Activated T-helper 1 cell treated with anti-CD3 and anti-CD28 coated beads, Interleukin-12 subunit alpha, Interleukin-12 subunit beta, Interleukin-2, Interleukin-4 antibody, amounts not matched to agents 30 ng/mL and 10 ng/mL and 1 ng/mL, durations not matched to agents 14 hours and 24 hours and 36 hours (primary cell): Measurements from ENCODE around the gene ATCAY. TPM values are rescaled to one million over a fixed set of nuclear protein-coding genes. Genes with fewer than 3 reads are reported as not detected.

Experiments
- DNase-seq: peaks from one replicate; pipeline ENCODE4 v3.0.0; 2021; ENCODE audit warnings: low spot score
- H3K27ac Mint-ChIP-seq: one replicate; pipeline ENCODE4 v1.8.0; 2021; ENCODE audit warnings: mild to moderate bottlenecking, mixed read lengths
- H3K27me3 Mint-ChIP-seq: one replicate; pipeline ENCODE4 v1.8.0; 2022; ENCODE audit warnings: mild to moderate bottlenecking, moderate library complexity, mixed read lengths; ENCODE audit not compliant: insufficient read depth
- H3K36me3 Mint-ChIP-seq: one replicate; pipeline ENCODE4 v1.8.0; 2021; ENCODE audit warnings: low read depth, mixed read lengths
- H3K4me1 Mint-ChIP-seq: one replicate; pipeline ENCODE4 v1.8.0; 2021; ENCODE audit warnings: low read depth, mixed read lengths
- H3K4me3 Mint-ChIP-seq: one replicate; pipeline ENCODE4 v1.8.0; 2021; ENCODE audit warnings: mild to moderate bottlenecking, moderate library complexity, mixed read lengths
- H3K9me3 Mint-ChIP-seq: one replicate; pipeline ENCODE4 v1.8.0; 2021; ENCODE audit warnings: mixed read lengths
- intact Hi-C: fragments of 100-400 bp; cut with micrococcal nuclease; formaldehyde crosslinking; loops from one replicate; pipeline ENCODE4 v1.15.1; 2024
- total RNA-seq: library from RNA; stranded (reverse); gene quantifications from 2 replicates; pipeline ENCODE4 v1.2.3, GENCODE V29; 2022

The ATCAY gene
- total RNA-seq, result not detected in 2 replicates

- Mint-ChIP-seq H3K27ac (no peak within 1 kb of the TSS), H3K36me3 (no peaks in the 10 kb centered on the region), H3K27me3 (peaks cover 22% of the 10 kb centered on the region), H3K4me3 (no peak within 1 kb of the TSS), H3K4me1 (no peaks in the 10 kb centered on the region), H3K9me3 (no peaks in the 10 kb centered on the region)
- DNase-seq, result no peak
- intact Hi-C loops, result no loop called here
Measured at GRCh38 chr19:3880471-3881271, at the start of gene ATCAY. Gene ATCAY, plus strand, starts transcription at chr19:3880685. Its CDS starts 5,083 bp downstream, at chr19:3885768.

GRCh38 chr19:3831601-3832000, 48.9 kb upstream of the ATCAY start:
- intact Hi-C loops, result no loop called here

GRCh38 chr19:3832001-3832400, 48.5 kb upstream of the ATCAY start:
- Mint-ChIP-seq H3K9me3 (peaks cover 5% of the 10 kb centered on the region), H3K36me3 (no peaks in the 10 kb centered on the region), H3K4me3 (no peak overlapping the region), H3K27ac (no peak overlapping the region), H3K27me3 (no peaks in the 10 kb centered on the region), H3K4me1 (no peaks in the 10 kb centered on the region)
- intact Hi-C loops, result no loop called here
- DNase-seq, result no peak

More at GRCh38 chr19:3831601-3832000, 48.9 kb upstream of the ATCAY start:
- H3K27me3 Mint-ChIP-seq, result no peaks in the 10 kb centered on the region
- H3K4me3 Mint-ChIP-seq, result no peak overlapping the region
- H3K9me3 Mint-ChIP-seq, result peaks cover under 1% of the 10 kb centered on the region
- no peak overlapping the region for H3K27ac Mint-ChIP-seq
- H3K36me3 Mint-ChIP-seq, result no peaks in the 10 kb centered on the region
- H3K4me1 Mint-ChIP-seq, result no peaks in the 10 kb centered on the region
- DNase-seq, result no peak

- Mint-ChIP-seq H3K4me1 (no peaks in the 10 kb centered on the region), H3K27me3 (no peaks in the 10 kb centered on the region)
- no peak for DNase-seq
Measured at GRCh38 chr19:3833578-3834348, 46.7 kb upstream of the ATCAY start.

GRCh38 chr19:3834349-3835054, 46.0 kb upstream of the ATCAY start:
- Mint-ChIP-seq H3K27me3 (no peaks in the 10 kb centered on the region), H3K4me3 (no peak overlapping the region), H3K27ac (no peak overlapping the region), H3K36me3 (no peaks in the 10 kb centered on the region), H3K9me3 (peaks cover 25% of the 10 kb centered on the region), H3K4me1 (no peaks in the 10 kb centered on the region)
- DNase-seq, result no peak
- intact Hi-C loops, result no loop called here

More at GRCh38 chr19:3833578-3834348, 46.7 kb upstream of the ATCAY start:
- Mint-ChIP-seq H3K9me3 (peaks cover 21% of the 10 kb centered on the region), H3K36me3 (no peaks in the 10 kb centered on the region), H3K27ac (no peak overlapping the region), H3K4me3 (no peak overlapping the region)
- intact Hi-C loops, result no loop called here

- intact Hi-C loops, result no loop called here
- H3K4me1 Mint-ChIP-seq, result no peaks in the 10 kb centered on the region
- no peak for DNase-seq
- H3K27me3 Mint-ChIP-seq, result no peaks in the 10 kb centered on the region
- H3K36me3 Mint-ChIP-seq, result no peaks in the 10 kb centered on the region
- H3K4me3 Mint-ChIP-seq, result no peak overlapping the region
- peaks cover 25% of the 10 kb centered on the region for H3K9me3 Mint-ChIP-seq
- H3K27ac Mint-ChIP-seq, result no peak overlapping the region
Measured at GRCh38 chr19:3835055-3835435, 45.4 kb upstream of the ATCAY start.

GRCh38 chr19:3836887-3837286, 43.6 kb upstream of the ATCAY start:
- intact Hi-C loops, result no loop called here
- H3K27ac Mint-ChIP-seq, result no peak overlapping the region
- H3K9me3 Mint-ChIP-seq, result peaks cover 25% of the 10 kb centered on the region
- no peak overlapping the region for H3K4me3 Mint-ChIP-seq
- H3K36me3 Mint-ChIP-seq, result no peaks in the 10 kb centered on the region
- DNase-seq, result no peak
- H3K27me3 Mint-ChIP-seq, result no peaks in the 10 kb centered on the region
- no peaks in the 10 kb centered on the region for H3K4me1 Mint-ChIP-seq

- intact Hi-C loops, result no loop called here
Measured at GRCh38 chr19:3837332-3837731, 43.2 kb upstream of the ATCAY start.

GRCh38 chr19:3837922-3838321, 42.6 kb upstream of the ATCAY start:
- no peak overlapping the region for H3K4me3 Mint-ChIP-seq
- intact Hi-C loops, result no loop called here
- no peak for DNase-seq

More at GRCh38 chr19:3837332-3837731, 43.2 kb upstream of the ATCAY start:
- no peaks in the 10 kb centered on the region for H3K4me1 Mint-ChIP-seq
- H3K27ac Mint-ChIP-seq, result no peak overlapping the region
- H3K36me3 Mint-ChIP-seq, result no peaks in the 10 kb centered on the region
- peaks cover 25% of the 10 kb centered on the region for H3K9me3 Mint-ChIP-seq
- no peak for DNase-seq
- H3K4me3 Mint-ChIP-seq, result no peak overlapping the region
- H3K27me3 Mint-ChIP-seq, result no peaks in the 10 kb centered on the region

GRCh38 chr19:3838661-3839060, 41.8 kb upstream of the ATCAY start:
- H3K27me3 Mint-ChIP-seq, result no peaks in the 10 kb centered on the region
- no peak for DNase-seq
- intact Hi-C loops, result no loop called here
- H3K9me3 Mint-ChIP-seq, result peaks cover 25% of the 10 kb centered on the region
- H3K4me3 Mint-ChIP-seq, result no peak overlapping the region
- H3K36me3 Mint-ChIP-seq, result no peaks in the 10 kb centered on the region
- H3K4me1 Mint-ChIP-seq, result no peaks in the 10 kb centered on the region
- no peak overlapping the region for H3K27ac Mint-ChIP-seq

More at GRCh38 chr19:3837922-3838321, 42.6 kb upstream of the ATCAY start:
- H3K27me3 Mint-ChIP-seq, result no peaks in the 10 kb centered on the region
- H3K36me3 Mint-ChIP-seq, result no peaks in the 10 kb centered on the region
- H3K4me1 Mint-ChIP-seq, result no peaks in the 10 kb centered on the region
- no peak overlapping the region for H3K27ac Mint-ChIP-seq
- H3K9me3 Mint-ChIP-seq, result peaks cover 25% of the 10 kb centered on the region

- peaks cover 25% of the 10 kb centered on the region for H3K9me3 Mint-ChIP-seq
- no peak overlapping the region for H3K27ac Mint-ChIP-seq
- no peak for DNase-seq
- H3K4me3 Mint-ChIP-seq, result no peak overlapping the region
- no peaks in the 10 kb centered on the region for H3K4me1 Mint-ChIP-seq
- no peaks in the 10 kb centered on the region for H3K27me3 Mint-ChIP-seq
- no peaks in the 10 kb centered on the region for H3K36me3 Mint-ChIP-seq
- intact Hi-C loops, result no loop called here
Measured at GRCh38 chr19:3839941-3840340, 40.5 kb upstream of the ATCAY start.

GRCh38 chr19:3840804-3841203, 39.7 kb upstream of the ATCAY start:
- Mint-ChIP-seq H3K4me3 (no peak overlapping the region), H3K9me3 (peaks cover 25% of the 10 kb centered on the region), H3K27me3 (no peaks in the 10 kb centered on the region), H3K27ac (no peak overlapping the region), H3K36me3 (no peaks in the 10 kb centered on the region), H3K4me1 (no peaks in the 10 kb centered on the region)
- no peak for DNase-seq
- intact Hi-C loops, result no loop called here

GRCh38 chr19:3842948-3843347, 37.5 kb upstream of the ATCAY start:
- no peaks in the 10 kb centered on the region for H3K4me1 Mint-ChIP-seq
- no peak for DNase-seq
- intact Hi-C loops, result no loop called here
- H3K4me3 Mint-ChIP-seq, result no peak overlapping the region
- peaks cover 11% of the 10 kb centered on the region for H3K9me3 Mint-ChIP-seq
- H3K36me3 Mint-ChIP-seq, result no peaks in the 10 kb centered on the region
- H3K27me3 Mint-ChIP-seq, result no peaks in the 10 kb centered on the region
- H3K27ac Mint-ChIP-seq, result no peak overlapping the region
